IPS DF 19.7 (cell line): ENCODE results near the gene SSC5D.
"Not testable (repeated sequence)": the region's sequence is repeated elsewhere in the genome, so short reads cannot be mapped to it uniquely, and the experiment has no call there.

Experiments
- DNase-seq: peaks from one replicate; pipeline ENCODE4 v3.0.0-alpha.2; 2013; ENCODE audit warnings: low read depth, low spot score

Gene SSC5D

GRCh38 chr19:55487924-55488687, at the start of gene SSC5D:
Gene SSC5D (plus strand): TSS chr19:55488436. CDS start chr19:55488590, 154 bp downstream.
- DNase-seq, result no peak

- no peak for DNase-seq
These were observed 49.2 kb upstream of the SSC5D start for GRCh38 chr19:55439052-55439451.

- DNase-seq, result no peak
These were observed 47.7 kb upstream of the SSC5D start for GRCh38 chr19:55440411-55441105.

GRCh38 chr19:55441319-55441691, 46.9 kb upstream of the SSC5D start:
- no peak for DNase-seq

GRCh38 chr19:55441692-55442321, 46.4 kb upstream of the SSC5D start:
- DNase-seq, result no peak

- DNase-seq, result no peak
These were observed 45.8 kb upstream of the SSC5D start for GRCh38 chr19:55442372-55442961.

- DNase-seq, result no peak
These were observed 45.0 kb upstream of the SSC5D start, which contains the start of gene SHISA7 for GRCh38 chr19:55443045-55443823. Gene SHISA7 (minus strand): TSS chr19:55443300. CDS start chr19:55442863, 437 bp downstream.

- DNase-seq, result no peak
These were observed 44.3 kb upstream of the SSC5D start for GRCh38 chr19:55443824-55444480.

GRCh38 chr19:55444646-55445045, 43.6 kb upstream of the SSC5D start:
- DNase-seq, result no peak

GRCh38 chr19:55446060-55446459, 42.2 kb upstream of the SSC5D start:
- no peak for DNase-seq

- DNase-seq, result no peak
These were observed 40.6 kb upstream of the SSC5D start for GRCh38 chr19:55447421-55448174.

GRCh38 chr19:55448175-55448490, 40.1 kb upstream of the SSC5D start:
- DNase-seq, result not testable (repeated sequence)

GRCh38 chr19:55449469-55449868, 38.8 kb upstream of the SSC5D start:
- no peak for DNase-seq

- DNase-seq, result no peak
These were observed 36.9 kb upstream of the SSC5D start for GRCh38 chr19:55451163-55451964.

GRCh38 chr19:55451965-55452748, 36.1 kb upstream of the SSC5D start:
- DNase-seq, result no peak

GRCh38 chr19:55452749-55453346, 35.4 kb upstream of the SSC5D start:
- DNase-seq, result no peak

GRCh38 chr19:55453511-55454260, 34.5 kb upstream of the SSC5D start:
- no peak for DNase-seq
